RWPE2 (cell line): ENCODE data around the gene DTX3.

Source experiments
- ATAC-seq: fragments of 200-7000 bp; cut with Tn5 transposase; 3 replicates; pipeline ENCODE4 v1.9.1; 2021; ENCODE audit warnings: low read depth
- DNase-seq: peaks from one replicate; pipeline ENCODE4 v3.0.0-alpha.2; 2020; ENCODE audit warnings: low spot score
- H3K27ac ChIP-seq: fragments of 450-650 bp; 2 replicates; pipeline ENCODE4 v1.5.1; 2017; ENCODE audit warnings: mild to moderate bottlenecking; ENCODE audit not compliant: poor library complexity, severe bottlenecking
- H3K27me3 ChIP-seq: fragments of 250-450 bp; sonication (Bioruptor Pico); 2 replicates; pipeline ENCODE4 v1.5.1; 2021; ENCODE audit warnings: mild to moderate bottlenecking, moderate library complexity; ENCODE audit not compliant: insufficient read depth, poor library complexity, severe bottlenecking
- H3K36me3 ChIP-seq: fragments of 250-450 bp; sonication (Bioruptor Pico); 2 replicates; pipeline ENCODE4 v1.5.1; 2020; ENCODE audit warnings: low read depth, mild to moderate bottlenecking, moderate library complexity
- H3K4me1 ChIP-seq: fragments of 250-450 bp; sonication (Bioruptor Pico); 2 replicates; pipeline ENCODE4 v1.5.1; 2021; ENCODE audit warnings: mild to moderate bottlenecking, moderate library complexity; ENCODE audit not compliant: insufficient read depth, poor library complexity, severe bottlenecking
- H3K4me3 ChIP-seq: fragments of 250-450 bp; sonication (Bioruptor Pico); 2 replicates; pipeline ENCODE4 v1.5.1; 2021; ENCODE audit warnings: mild to moderate bottlenecking, moderate library complexity; ENCODE audit not compliant: severe bottlenecking
- H3K9me3 ChIP-seq: fragments of 250-450 bp; sonication (Bioruptor Pico); 2 replicates; pipeline ENCODE4 v1.5.1; 2021; ENCODE audit warnings: mild to moderate bottlenecking, moderate library complexity; ENCODE audit not compliant: severe bottlenecking
- TF ChIP-seq, protein P1 (sequence below): fragments of 450-650 bp; IDR thresholded peaks from one replicate; pipeline ENCODE4 v1.5.1; 2017; ENCODE audit warnings: mild to moderate bottlenecking, moderate library complexity; ENCODE audit not compliant: poor library complexity, severe bottlenecking

Gene DTX3

GRCh38 chr12:57609781-57610553 lies 5.3 kb downstream of the DTX3 start:
- Histone ChIP-seq H3K27me3 (no peaks in the 10 kb centered on the region), H3K4me3 (no peak overlapping the region), H3K9me3 (no peaks in the 10 kb centered on the region), H3K4me1 (no peaks in the 10 kb centered on the region), H3K27ac (no peak overlapping the region), H3K36me3 (no peaks in the 10 kb centered on the region)
- TF ChIP-seq, protein P1, sequence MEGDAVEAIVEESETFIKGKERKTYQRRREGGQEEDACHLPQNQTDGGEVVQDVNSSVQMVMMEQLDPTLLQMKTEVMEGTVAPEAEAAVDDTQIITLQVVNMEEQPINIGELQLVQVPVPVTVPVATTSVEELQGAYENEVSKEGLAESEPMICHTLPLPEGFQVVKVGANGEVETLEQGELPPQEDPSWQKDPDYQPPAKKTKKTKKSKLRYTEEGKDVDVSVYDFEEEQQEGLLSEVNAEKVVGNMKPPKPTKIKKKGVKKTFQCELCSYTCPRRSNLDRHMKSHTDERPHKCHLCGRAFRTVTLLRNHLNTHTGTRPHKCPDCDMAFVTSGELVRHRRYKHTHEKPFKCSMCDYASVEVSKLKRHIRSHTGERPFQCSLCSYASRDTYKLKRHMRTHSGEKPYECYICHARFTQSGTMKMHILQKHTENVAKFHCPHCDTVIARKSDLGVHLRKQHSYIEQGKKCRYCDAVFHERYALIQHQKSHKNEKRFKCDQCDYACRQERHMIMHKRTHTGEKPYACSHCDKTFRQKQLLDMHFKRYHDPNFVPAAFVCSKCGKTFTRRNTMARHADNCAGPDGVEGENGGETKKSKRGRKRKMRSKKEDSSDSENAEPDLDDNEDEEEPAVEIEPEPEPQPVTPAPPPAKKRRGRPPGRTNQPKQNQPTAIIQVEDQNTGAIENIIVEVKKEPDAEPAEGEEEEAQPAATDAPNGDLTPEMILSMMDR: no peak
- DNase-seq (no peak), ATAC-seq (no peak)

DNA sequence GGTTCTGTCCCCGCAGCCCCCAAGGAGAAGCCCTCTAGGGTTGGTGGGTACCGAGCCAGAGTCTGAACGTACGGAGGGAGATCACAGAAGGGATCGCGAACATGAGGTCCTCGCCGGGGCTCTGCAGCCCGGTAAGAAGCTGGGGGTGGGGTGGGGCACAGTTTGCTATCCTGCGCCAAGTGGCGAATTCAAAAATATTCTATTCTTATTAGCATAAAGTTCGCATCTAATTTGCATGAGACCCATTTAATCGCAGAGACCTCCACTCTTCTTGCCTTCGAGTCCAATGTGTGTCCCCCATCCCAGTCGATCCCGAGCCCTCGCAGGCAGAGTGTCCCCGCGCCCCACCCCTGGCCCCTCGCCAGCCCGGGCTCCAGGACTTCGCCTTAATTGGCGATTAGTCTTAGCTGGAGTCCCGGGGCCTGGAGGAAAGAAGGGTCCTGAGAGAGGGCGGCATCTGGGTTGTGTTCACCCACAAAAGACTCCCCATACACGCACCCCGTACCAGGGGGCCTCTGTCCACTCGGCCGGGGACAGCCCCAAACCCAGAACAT lies 6.0 kb downstream of the DTX3 start:
- peak overlapping the region; percentile 79 for H3K4me3 ChIP-seq
- H3K36me3 ChIP-seq: no peaks in the 10 kb centered on the region
- no peaks in the 10 kb centered on the region for H3K9me3 ChIP-seq
- no peak for DNase-seq
- TF ChIP-seq, protein P1: no peak
- H3K27me3 ChIP-seq: no peaks in the 10 kb centered on the region
- no peak for ATAC-seq
- H3K27ac ChIP-seq: no peak overlapping the region
- H3K4me1 ChIP-seq: no peaks in the 10 kb centered on the region

GRCh38 chr12:57611108-57611826 lies 6.6 kb downstream of the DTX3 start, which contains the start of gene ARHGEF25:
Gene ARHGEF25 (plus strand): TSS chr12:57611435. CDS start chr12:57611895, 460 bp downstream.
- TF ChIP-seq, protein P1: no peak
- peak within 1 kb of the TSS; percentile 79 for H3K4me3 ChIP-seq
- H3K27ac ChIP-seq: no peak within 1 kb of the TSS
- H3K27me3 ChIP-seq: no peaks in the 10 kb centered on the region
- H3K36me3 ChIP-seq: no peaks in the 10 kb centered on the region
- H3K9me3 ChIP-seq: no peaks in the 10 kb centered on the region
- ATAC-seq: peak; percentile 73
- DNase-seq: no peak
- no peaks in the 10 kb centered on the region for H3K4me1 ChIP-seq

DNA sequence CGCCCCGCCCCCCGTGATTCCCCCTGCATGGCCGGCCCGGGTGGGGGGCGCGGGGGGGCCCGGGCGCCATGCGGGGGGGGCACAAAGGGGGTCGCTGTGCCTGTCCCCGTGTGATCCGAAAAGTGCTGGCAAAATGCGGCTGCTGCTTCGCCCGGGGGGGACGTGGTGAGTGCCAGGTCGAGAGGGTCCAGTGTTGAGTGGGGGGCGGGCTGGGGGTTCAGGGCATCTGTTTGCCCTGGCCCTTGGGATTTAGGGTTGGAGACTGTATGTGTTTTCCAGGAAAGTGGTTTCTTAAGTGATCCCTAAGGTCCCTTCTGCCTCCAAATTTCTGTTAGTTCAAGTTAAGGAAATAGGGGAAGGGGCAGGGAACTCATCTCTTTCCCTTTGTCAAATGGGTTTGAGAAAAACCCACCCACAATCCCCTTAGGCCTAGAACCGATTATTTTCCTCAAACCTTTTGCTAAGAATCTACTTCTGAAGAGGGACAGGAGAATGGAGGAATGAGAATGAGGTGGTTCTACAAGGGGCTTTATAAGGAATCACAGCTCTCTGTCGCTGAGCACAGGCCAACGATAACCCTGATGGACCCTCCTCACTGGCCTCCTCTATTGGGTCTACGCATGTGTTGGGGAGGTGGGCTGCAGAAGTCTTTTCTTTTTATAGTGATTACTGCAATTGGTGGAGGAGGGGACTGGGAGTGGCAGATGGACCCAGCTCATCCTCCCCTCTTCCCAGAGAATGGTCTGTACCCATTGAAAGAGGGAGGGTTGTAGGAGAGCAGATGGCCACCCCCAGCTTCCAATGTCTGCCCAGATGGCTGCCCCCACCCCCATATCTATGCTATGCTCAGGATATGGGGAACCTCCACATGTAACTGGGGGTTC lies 7.4 kb downstream of the DTX3 start:
- TF ChIP-seq, protein P1: no peak
- H3K9me3 ChIP-seq: no peaks in the 10 kb centered on the region
- H3K27me3 ChIP-seq: no peaks in the 10 kb centered on the region
- no peaks in the 10 kb centered on the region for H3K4me1 ChIP-seq
- ATAC-seq (no peak), DNase-seq (no peak)
- no peaks in the 10 kb centered on the region for H3K36me3 ChIP-seq
- H3K4me3 ChIP-seq: peak overlapping the region; percentile 79
- H3K27ac ChIP-seq: no peak overlapping the region
